GM06990 (cell line): ENCODE data around the gene CELSR3.

ENCODE experiments used
- DNase-seq: peaks from one replicate; pipeline ENCODE4 v3.0.0-alpha.2; 2011; ENCODE audit not compliant: insufficient read length; ENCODE audit errors: extremely low read depth
- H3K27me3 ChIP-seq: replicated peaks from 2 replicates; pipeline ENCODE4 v1.6.0; 2011; ENCODE audit warnings: low read length; ENCODE audit not compliant: control insufficient read depth, insufficient read depth
- H3K36me3 ChIP-seq: 2 replicates; pipeline ENCODE4 v1.5.1; 2011; ENCODE audit warnings: low read length; ENCODE audit not compliant: control insufficient read depth, insufficient read depth
- H3K4me3 ChIP-seq: replicated peaks from 2 replicates; pipeline ENCODE4 v1.5.1; 2011; ENCODE audit warnings: low read depth, mild to moderate bottlenecking, control low read depth, low read length
- TF ChIP-seq, protein P1 (sequence below): IDR thresholded peaks from 2 replicates; pipeline ENCODE4 v1.5.1; 2011; ENCODE audit warnings: low read length, control low read depth, mild to moderate bottlenecking, inconsistent platforms; ENCODE audit not compliant: insufficient read depth, poor library complexity, severe bottlenecking

CELSR3 gene

DNA sequence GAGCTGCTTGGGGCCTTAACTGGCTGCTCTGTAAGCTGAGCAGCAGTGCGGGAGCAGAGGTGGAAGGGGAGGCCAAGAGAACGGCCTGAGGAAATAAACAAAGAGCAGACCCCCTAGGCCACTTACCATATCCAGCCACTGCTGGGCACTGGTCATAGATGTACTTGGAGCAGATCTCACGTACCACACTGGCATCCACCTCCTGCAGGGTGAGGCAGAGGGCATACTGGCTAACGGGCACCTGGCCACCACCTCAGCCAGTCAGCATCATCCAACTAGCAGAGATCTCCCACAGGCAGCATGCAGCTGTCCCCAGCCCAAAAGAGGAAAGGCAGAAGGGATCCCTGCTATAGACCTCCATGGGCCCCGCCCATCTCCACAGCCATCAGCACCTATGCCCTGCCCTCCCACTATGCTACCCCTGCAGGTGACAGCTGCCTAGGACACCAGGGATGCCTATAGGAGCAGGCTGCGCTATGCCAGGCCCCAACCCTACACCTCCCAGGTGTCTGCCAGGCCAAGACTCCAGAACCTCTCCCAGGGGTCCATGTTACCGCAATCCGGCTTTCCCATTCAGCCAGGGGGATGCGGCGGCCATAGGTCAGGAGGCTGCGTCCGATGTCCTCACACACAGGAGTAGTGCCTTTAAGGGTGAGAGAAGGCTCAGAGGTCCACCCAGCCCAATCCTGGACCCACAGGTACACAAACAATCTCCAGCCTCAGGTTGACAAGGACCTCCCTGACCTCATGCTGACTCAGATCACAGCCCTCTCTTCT is 63.0 kb downstream of the CELSR3 start:
- TF ChIP-seq, protein P1, sequence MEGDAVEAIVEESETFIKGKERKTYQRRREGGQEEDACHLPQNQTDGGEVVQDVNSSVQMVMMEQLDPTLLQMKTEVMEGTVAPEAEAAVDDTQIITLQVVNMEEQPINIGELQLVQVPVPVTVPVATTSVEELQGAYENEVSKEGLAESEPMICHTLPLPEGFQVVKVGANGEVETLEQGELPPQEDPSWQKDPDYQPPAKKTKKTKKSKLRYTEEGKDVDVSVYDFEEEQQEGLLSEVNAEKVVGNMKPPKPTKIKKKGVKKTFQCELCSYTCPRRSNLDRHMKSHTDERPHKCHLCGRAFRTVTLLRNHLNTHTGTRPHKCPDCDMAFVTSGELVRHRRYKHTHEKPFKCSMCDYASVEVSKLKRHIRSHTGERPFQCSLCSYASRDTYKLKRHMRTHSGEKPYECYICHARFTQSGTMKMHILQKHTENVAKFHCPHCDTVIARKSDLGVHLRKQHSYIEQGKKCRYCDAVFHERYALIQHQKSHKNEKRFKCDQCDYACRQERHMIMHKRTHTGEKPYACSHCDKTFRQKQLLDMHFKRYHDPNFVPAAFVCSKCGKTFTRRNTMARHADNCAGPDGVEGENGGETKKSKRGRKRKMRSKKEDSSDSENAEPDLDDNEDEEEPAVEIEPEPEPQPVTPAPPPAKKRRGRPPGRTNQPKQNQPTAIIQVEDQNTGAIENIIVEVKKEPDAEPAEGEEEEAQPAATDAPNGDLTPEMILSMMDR: no peak
- peaks cover 48% of the 10 kb centered on the region for H3K36me3 ChIP-seq
- H3K27me3 ChIP-seq: no peaks in the 10 kb centered on the region
- no peak for DNase-seq
- no peak overlapping the region for H3K4me3 ChIP-seq

DNA sequence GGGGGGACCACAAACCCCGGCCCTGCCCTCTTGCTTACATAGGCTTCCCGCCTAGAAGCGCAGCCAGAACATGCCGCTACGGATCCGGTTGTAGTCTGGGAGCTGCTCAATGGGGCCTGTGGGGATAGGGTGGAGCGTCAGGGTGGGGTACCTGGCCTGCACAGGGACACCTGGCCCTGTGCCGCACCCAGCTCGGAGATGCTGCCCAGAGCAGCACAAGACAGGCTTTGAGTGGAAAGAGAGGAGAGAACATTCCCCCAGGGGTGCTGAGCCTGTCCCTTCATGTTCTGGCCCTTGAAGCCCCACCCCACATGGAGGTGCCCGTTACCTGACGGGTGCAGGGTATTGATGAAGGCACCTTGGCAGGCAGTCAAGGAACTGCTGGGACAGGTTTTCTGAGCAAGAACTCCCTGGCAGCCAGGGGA is 63.6 kb downstream of the CELSR3 start:
- H3K27me3 ChIP-seq: no peaks in the 10 kb centered on the region; the same call in 1 of the 2 replicates
- H3K36me3 ChIP-seq: peaks cover 43% of the 10 kb centered on the region
- TF ChIP-seq, protein P1: no peak
- no peak for DNase-seq
- no peak overlapping the region for H3K4me3 ChIP-seq

DNA sequence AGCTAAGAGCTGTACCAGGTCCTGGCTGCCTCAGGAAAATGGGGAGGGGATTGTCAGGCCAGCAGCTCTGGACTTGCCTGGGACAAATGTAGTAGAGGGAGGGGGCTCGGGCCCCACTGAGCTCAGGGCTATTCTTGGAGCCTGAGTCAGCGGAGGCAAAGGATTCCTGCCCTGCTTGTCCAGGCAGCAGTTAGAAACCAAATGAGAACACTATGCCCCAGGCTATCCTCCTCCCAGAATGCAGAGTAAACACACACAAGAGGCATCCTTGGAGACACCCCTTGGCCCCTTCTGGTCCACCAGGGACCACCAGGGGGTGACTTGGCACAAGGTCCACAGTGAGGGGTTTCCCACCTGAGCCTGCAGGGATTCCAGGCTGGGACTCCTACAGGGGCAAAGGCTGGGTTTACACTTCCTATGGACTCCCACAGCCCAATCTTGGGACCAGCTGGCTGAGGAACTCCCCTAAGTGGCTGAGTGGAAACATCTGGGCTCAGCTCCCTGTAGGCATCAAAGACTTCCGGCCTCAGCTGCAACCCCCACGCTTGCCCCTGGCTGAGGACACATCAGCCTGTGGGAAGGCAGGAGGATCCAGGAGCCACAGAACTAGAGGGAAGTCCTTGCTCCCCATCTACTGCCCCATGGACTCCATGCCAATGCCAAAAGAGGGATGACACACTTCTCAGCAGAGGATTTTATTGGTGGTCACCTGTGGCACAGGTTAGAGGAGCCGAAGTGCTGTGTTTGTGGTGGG is 64.2 kb downstream of the CELSR3 start:
- Histone ChIP-seq H3K36me3 (peaks cover 37% of the 10 kb centered on the region), H3K27me3 (no peaks in the 10 kb centered on the region; the same call in 1 of the 2 replicates), H3K4me3 (no peak overlapping the region)
- DNase-seq: no peak
- TF ChIP-seq, protein P1: no peak

DNA sequence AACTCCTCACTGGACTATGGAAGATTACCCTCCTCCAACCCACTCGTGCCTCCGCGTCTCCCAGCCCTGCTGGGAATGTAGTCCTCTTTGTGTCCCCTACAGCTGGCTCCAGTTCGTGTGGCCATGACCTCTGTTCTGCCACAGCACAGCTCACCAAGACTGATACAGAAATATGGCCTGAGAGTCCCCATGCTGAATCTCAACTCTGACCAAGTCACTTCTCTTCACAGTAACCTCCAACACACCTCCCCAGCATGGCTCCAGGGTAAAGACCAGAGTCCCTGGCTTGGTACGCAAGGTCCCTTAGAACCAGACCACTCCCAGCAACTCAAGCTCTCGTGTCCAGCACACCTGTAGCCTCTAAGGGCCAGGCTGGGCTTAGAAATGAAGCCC is 65.3 kb downstream of the CELSR3 start:
- no peak overlapping the region for H3K4me3 ChIP-seq
- peaks cover 30% of the 10 kb centered on the region for H3K36me3 ChIP-seq
- TF ChIP-seq, protein P1: no peak
- no peaks in the 10 kb centered on the region; the same call in 1 of the 2 replicates for H3K27me3 ChIP-seq
- DNase-seq: no peak

DNA sequence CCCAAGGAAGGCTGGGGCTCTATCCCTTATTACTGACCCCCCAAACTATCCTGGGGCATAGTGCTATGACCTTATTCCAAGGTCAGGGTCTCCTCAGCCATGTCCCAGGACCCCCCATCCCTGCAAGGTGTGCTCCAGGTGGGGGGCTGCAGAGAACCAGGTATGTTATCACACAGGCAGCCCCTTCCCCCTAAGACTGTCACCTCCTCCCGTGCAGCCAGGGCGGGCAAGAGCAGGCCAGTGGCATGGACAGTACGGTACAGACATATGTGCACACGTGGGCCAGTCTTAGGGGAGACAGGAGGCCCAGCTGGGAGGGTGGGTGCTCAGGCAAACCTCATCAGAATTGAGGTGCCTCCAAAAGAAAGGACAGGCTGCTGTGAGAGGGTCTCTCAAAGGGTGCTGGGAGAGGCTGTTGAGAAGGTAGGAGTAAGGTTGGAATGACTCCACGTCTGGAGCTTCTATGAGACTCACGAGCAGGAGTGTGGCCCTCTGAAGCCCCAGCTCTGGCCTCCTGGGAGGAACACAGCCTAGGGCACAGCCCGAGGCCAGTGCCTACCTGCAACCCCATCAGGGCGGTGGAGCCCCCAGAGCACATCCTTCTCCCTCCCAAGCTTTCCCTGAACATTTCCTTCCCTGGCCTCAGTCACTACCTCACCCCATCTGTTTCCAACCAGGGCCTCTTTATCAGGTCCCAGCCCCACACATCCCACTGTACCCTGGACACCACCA is 65.8 kb downstream of the CELSR3 start:
- peaks cover 30% of the 10 kb centered on the region for H3K36me3 ChIP-seq
- TF ChIP-seq, protein P1: no peak
- H3K4me3 ChIP-seq: no peak overlapping the region
- H3K27me3 ChIP-seq: no peaks in the 10 kb centered on the region; the same call in 1 of the 2 replicates
- DNase-seq: no peak
